ENCODE measurements around the gene ROR1.

ROR1 gene

DNA sequence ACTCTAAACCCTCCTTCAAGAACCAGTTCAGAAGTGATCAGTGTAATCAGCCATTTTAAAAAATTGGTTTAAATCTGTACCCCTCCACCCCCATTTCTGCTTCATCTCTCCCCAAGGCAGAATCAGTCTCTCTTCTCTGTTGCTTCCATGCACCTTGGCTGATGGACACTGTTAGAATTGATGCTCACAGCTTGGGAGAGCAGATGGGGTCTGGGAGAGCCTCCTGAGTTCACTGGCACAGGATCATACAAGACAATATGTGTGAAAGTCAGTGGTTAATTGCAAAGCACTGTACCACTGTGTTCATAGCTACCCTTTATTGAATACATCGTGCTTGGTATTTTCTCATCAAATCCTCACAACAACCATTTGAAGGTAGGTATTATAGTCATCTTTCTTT lies 140.9 kb downstream of the ROR1 start:
- DNase-seq = no peak

GRCh38 chr1:63915121-63915520 lies 141.3 kb downstream of the ROR1 start:
- DNase-seq = no peak

DNA sequence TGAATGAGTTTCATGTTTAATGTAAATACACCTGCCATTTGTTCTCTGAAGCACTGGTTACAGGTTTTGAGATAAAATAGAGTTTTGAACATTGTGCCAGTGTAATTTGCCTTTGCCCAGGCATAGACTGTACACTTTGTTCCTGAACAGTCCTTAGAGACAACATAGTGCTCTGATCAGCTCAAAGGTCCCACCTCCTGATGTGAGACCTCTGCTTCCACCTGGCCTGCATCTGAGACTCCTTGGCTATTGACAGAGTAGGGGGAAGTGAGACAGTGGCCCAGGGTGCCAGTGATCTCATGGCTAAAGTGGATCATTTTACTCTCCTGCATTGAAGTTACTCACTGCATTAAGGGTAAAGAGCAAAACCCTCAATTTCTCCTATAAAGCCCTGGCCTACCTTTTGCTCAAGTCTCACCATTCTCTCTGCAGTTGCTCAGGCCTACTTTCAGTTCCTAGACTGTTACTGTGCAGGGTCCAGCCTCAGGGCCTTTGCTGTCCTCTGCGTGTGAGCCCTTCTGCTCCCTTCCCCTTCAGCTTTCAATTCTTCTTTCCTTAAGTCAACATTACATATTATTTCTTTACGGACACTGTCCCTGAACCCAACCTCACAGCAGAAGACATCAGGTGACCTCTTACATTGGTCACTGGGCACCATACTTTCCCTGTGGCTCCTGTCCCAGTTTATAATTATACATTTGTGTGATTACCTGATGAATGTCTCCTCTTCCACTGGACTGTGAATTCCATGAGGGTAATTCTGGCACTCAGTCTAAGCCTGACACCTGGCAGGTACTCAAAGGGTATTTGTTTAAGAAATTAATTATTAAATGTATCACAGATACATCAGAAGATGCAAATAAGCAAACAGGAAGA lies 142.9 kb downstream of the ROR1 start:
- DNase-seq = no peak

GRCh38 chr1:63917571-63918417 lies 144.0 kb downstream of the ROR1 start:
- no peak for DNase-seq

DNA sequence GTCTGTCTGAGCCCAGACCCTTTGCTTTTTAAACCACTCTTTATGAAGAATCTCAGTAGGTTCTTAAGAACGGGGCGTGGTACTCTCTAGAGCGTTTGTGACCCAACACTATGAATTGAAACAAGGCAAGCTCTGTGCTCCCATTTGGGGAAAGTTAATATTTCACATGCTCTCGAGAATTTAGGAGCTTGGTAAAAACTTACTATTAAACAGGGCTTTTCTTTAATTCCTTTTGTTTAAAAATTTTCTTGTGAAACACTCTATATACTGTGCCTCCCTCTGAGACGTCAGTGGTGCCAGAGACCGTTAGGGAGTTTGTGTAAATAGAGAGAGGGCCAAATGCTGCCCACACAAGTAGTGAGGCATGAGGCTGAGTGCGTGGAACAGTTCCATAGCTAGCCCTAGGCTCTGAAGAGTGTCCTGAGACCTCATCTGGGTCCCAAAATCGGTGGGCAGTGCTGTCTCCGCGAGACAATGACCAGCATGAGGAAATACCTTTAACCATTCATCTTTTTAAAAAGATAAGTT lies 144.7 kb downstream of the ROR1 start:
- no peak for DNase-seq

DNA sequence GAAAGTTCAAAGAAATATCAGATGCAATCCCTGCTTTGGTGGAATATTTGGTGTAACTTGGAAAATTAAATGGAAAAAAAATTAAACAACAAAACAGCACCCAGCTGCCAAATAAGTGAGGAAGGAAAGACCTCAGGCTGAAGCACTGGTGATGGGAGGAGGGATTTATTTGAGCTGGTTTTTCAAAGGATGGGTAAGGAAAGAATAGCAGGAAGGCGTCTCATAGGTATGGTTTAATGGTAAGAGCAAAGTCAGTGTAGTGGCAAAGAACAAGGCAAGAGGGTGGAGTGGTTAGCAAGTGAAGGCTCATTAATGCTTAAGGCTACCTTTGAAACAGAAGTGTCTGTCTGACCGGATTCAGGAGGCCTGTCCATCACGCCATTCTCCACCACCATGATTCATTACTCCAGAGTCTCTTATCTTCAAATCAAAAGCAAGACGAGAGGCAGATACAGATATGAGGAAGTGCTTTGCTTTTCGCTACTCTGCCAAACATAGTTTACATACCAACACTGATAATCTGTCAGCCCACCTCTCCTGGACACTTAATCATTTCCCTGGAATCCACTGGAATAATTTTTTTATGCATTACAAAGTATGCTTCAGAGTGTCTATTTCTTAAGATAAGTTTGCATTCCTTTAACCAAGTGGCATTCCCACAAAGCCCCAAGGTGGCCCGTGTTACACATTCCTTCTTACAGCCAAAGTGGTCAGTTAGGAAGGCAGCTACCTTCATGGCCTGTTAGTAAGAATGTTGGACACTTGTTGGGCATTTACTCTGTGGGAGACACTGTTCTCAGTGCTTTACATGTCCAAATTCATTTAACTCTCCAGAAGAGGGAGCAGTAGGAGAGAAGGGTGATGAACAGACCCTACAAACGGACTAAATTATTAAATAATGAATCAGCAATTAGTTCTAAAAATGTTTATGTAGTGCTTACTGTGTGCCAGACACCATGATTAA lies 146.6 kb downstream of the ROR1 start:
- DNase-seq = no peak

- no peak for DNase-seq
Measured at GRCh38 chr1:63921359-63921758, 147.5 kb downstream of the ROR1 start.

- no peak for DNase-seq
Measured at GRCh38 chr1:63921802-63922201, 148.0 kb downstream of the ROR1 start.

DNA sequence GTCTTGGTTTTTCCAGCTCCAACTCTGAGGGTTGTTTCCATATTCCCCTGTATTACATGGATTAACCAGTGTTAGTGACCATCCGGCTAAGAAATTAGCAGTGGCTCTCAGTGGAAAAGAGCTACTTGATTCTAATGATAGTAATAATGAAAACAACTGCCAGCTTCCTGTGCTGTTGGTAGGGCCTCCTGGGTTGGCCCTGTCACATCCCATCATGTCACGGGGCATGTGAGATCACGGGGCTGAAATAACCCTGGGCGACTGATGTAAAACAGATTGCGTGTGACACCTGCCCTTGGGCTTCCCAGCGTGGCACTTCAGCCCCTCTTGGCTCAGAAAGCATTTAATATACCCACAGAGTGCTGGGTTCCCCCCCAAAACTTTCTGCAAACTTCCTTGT lies 149.0 kb downstream of the ROR1 start:
- DNase-seq = no peak

DNA sequence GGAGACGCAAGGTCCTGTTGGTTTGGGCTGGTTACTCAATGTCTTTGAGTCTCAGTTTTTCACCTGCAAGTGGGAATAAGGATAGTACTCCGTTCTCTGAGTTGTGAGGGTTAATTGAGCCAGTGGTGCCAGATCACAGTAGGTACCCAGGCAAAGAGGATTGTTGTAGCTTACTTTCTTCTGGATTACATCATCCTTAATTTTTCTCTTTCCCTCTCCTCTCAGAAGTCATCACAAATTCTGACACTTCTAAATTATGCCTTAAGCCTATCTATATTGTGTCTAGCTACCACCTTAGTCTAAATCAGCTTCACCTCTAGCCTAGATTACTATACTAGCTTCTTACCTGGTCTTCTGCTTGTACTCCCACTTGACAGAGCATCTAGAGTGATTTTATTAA lies 149.5 kb downstream of the ROR1 start:
- DNase-seq = no peak

- no peak for DNase-seq
Measured at GRCh38 chr1:63924600-63924999, 150.8 kb downstream of the ROR1 start.

DNA sequence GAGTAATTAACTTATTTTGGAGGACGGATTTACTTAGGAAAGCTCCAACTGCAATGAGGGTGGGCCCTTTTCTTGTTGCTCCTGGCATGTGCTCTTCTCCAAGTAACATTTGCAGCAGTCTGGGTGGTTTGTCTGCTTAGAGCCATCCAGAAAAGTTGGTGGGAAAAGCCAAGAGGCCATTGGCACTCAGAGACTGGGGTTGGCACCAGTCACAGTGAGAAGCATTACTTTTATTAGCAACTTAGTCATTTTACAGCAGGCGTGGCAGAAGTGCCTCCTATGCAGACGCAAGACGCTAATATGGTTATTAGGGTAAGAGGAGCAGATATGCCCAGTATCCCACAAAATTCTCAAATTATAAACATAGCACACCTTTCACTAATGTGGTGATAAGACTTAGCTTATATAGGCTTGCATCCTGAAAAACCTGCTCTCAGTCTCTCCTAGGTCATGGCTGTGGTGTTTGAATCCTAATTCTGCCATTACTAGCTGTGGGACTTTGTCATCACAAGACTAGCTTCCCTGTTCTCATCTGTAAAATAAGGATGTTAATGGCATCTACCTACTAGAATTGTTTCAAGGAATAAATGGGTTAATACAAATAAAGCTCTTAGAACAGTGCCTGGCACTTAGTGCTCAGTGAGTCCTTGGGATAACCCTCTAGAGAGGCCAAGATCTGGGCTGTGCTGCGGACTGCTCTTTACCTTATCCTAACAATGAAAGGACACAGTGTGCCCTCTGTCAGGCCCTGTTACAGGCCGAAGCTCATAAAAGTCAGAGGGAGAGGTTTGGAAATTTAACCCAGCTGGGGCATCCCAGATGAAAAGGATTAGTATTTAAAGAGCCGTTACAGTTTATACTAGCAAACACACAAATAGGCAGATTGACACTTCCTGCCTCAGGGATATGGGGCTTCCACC lies 154.6 kb downstream of the ROR1 start:
- no peak for DNase-seq

GRCh38 chr1:63929106-63929478 lies 155.3 kb downstream of the ROR1 start:
- DNase-seq = no peak

GRCh38 chr1:63931468-63931867 lies 157.7 kb downstream of the ROR1 start:
- DNase-seq = no peak

GRCh38 chr1:63934697-63935096 lies 160.9 kb downstream of the ROR1 start:
- DNase-seq = no peak

DNA sequence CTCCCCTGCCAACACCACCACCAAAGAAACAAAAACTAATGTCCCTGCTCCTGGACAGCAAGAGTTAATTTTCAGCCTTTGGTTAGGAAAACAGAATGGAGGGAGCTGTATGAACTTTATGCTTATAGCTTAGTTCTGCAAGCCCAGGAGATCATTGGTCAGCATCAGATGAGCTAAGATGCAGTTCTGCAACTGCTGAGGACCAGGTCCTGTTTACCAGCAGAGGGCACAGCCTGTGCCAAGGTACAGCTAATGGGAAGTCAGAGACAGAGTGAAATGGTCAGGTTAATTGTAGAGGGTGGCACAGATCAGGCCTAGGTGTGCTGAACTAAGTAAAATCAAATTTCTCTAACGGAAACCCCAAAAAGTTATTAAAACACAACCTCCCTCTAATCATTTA lies 161.3 kb downstream of the ROR1 start:
- no peak for DNase-seq

DNA sequence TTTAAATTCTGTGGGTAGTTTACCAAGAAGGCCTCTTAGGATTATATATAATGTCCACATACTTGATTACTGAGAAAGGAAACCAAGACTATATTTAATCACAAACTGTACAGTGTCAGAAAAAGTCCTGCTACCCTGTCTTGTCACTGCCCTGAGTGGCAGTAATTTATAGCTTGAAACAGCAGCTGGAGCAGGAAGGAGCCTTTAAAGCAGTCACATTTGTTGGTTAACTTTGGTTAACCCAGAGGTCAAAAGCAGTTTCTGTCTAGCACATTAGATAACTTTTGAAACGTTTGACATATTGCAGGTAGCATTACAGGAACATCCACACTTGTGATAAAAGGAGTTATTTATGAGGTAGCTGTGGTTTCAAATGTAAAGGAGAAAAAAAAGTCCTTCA lies 161.7 kb downstream of the ROR1 start:
- DNase-seq = no peak

DNA sequence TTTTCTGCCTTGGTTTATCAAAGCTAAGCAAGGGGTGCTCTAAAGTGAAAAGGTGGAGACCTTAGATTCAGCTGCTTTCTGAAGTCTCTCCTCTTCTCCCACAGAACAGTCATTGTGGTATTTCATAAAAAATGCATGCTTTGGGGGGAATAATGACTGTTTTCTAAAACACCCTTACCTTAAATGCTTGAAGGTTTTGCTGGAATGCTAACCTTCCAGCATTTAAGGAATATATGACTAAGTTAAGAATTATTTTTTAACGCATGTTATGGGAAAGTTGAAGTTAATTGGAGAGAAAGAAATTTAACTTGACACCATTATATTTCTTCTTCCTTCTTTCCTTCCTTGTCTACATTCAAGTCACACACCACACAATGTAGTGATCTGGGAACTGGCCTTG lies 162.5 kb downstream of the ROR1 start:
- DNase-seq = no peak

DNA sequence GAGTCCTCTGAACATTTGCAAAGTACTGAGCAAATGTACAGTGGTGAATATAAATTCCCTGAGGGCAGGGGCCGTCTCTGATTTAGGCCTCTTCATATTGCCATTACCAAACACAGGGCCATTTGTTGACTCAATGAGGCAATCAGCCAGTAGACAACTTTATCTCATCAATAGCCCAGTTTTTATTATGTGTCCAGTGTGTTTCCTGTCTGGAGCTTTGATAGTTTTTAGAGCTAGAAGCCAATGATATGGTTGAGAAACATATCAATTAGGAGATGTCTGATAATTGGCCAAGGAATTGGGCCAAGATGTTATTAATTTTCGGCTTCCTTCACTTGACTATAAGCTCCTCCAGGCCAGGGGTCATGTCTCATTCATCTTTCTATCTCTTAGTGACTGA lies 163.0 kb downstream of the ROR1 start:
- no peak for DNase-seq

GRCh38 chr1:63937461-63938022 lies 163.7 kb downstream of the ROR1 start:
- DNase-seq = no peak

- DNase-seq = no peak
Measured at GRCh38 chr1:63940440-63940839, 166.6 kb downstream of the ROR1 start.

Measured in amniotic stem cell (primary cell).